ENCODE data around the gene KRT37.

KRT37 gene

DNA sequence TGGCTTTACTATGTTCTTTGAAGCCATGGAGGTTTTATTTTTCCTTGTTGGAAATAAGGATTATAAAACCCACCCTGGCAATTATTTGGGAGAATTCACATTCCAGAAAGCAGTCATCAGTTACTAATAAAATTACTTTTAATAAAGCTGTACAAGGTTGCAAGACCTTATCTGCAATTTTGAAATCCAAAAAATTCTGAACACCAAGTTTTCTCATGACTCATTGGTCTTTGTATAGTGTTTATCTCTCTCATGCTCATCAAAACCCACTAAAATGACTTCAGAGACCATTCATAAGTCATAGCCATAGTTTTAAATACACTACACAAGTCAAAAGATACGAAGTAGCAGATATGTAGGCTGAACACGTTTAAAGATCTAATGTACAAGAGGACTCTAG, 22.4 kb upstream of the KRT37 start:
- no peak overlapping the region for H2AFZ ChIP-seq (ENCODE audit: low read length)
- no peak overlapping the region for H3K23ac ChIP-seq (ENCODE audit: low read depth, low read length, poor library complexity)
- H3K18ac ChIP-seq (ENCODE audit: low read length): no peak overlapping the region
- H2AK5ac ChIP-seq (ENCODE audit: low read depth, low read length): no peak overlapping the region
- no peak overlapping the region for H3K27ac ChIP-seq (replicated peaks; ENCODE audit: low read length)
- no CpG with 5 or more reads among the region's 2 CpGs for WGBS, 2 donors (ENCODE audit: extremely low coverage in 2 of 2, insufficient read length in 2 of 2, insufficient replicate concordance in 1 of 2)
- H2BK5ac ChIP-seq (ENCODE audit: low read length): no peak overlapping the region
- H3K27me3 ChIP-seq (ENCODE audit: control insufficient read depth in 3 of 3, insufficient read depth in 3 of 3, low read depth in 1 of 3, low read length in 3 of 3): peaks cover 0 to 5% (median 0%) of the 10 kb centered on the region in 3 experiments
- no peak overlapping the region for H2BK120ac ChIP-seq (ENCODE audit: low read depth, low read length)
- H3K9ac ChIP-seq (ENCODE audit: low read depth, low read length, poor library complexity): no peak overlapping the region
- H3K4me3 ChIP-seq (ENCODE audit: low read length in 2 of 2): no peak overlapping the region
- peaks cover 0 to 2% of the 10 kb centered on the region in 2 donors for H3K9me3 ChIP-seq (replicated peaks in 1 of 2; ENCODE audit: control insufficient read depth in 2 of 2, insufficient read depth in 1 of 2, low read depth in 1 of 2, low read length in 2 of 2)
- no peak for DNase-seq (ENCODE audit: low spot score)
- H2BK15ac ChIP-seq (ENCODE audit: low read length): no peak overlapping the region
- no peaks in the 10 kb centered on the region for H3K4me1 ChIP-seq (ENCODE audit: control insufficient read depth in 2 of 2, insufficient read depth in 1 of 2, low read depth in 1 of 2, low read length in 2 of 2)
- no peak overlapping the region for H2BK12ac ChIP-seq (ENCODE audit: low read length)
- no peak overlapping the region for H4K91ac ChIP-seq (ENCODE audit: low read depth, low read length, poor library complexity)
- no peak overlapping the region for H4K8ac ChIP-seq (ENCODE audit: low read depth, low read length)
- no peak overlapping the region for H3K4me2 ChIP-seq (ENCODE audit: insufficient read depth, low read length, poor library complexity, severe bottlenecking)
- H3K36me3 ChIP-seq (replicated peaks in 1 of 2; ENCODE audit: control insufficient read depth in 2 of 2, insufficient read depth in 2 of 2, low read length in 2 of 2): no peaks in the 10 kb centered on the region
- H3K14ac ChIP-seq (ENCODE audit: low read length): no peak overlapping the region
- no peaks in the 10 kb centered on the region for H3K79me1 ChIP-seq (ENCODE audit: low read depth, low read length)
- no peak overlapping the region for H3K4ac ChIP-seq (ENCODE audit: low read length)

DNA sequence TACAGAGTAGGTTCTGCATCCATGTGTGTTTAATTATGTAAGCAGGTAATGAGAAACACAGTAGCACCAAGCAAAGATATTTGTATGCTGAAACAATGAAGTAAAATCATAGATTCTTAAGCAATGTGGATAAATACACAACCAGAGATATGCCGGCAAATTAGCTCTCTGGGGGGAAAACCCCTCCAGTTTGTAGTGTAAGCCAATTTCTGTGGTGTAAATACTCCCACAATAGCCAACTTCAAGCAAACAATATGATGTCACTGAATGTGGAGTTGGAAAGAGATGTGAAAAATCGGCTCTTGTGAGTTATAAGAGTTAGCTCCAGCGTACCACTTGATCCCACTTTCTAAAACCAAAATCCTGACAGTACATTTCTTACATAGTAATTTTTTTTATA, 20.3 kb upstream of the KRT37 start:
- H2BK15ac ChIP-seq (ENCODE audit: low read length): no peak overlapping the region
- H3K27ac ChIP-seq (replicated peaks; ENCODE audit: low read length): no peak overlapping the region
- H2BK120ac ChIP-seq (ENCODE audit: low read depth, low read length): no peak overlapping the region
- H3K36me3 ChIP-seq (replicated peaks in 1 of 2; ENCODE audit: control insufficient read depth in 2 of 2, insufficient read depth in 2 of 2, low read length in 2 of 2): no peaks in the 10 kb centered on the region
- no peak overlapping the region for H3K4me2 ChIP-seq (ENCODE audit: insufficient read depth, low read length, poor library complexity, severe bottlenecking)
- no peak overlapping the region for H3K4me3 ChIP-seq (ENCODE audit: low read length in 2 of 2)
- no peaks in the 10 kb centered on the region for H3K9me3 ChIP-seq (replicated peaks in 1 of 2; ENCODE audit: control insufficient read depth in 2 of 2, insufficient read depth in 1 of 2, low read depth in 1 of 2, low read length in 2 of 2)
- no peak overlapping the region for H2AK5ac ChIP-seq (ENCODE audit: low read depth, low read length)
- no peak overlapping the region for H3K18ac ChIP-seq (ENCODE audit: low read length)
- H4K91ac ChIP-seq (ENCODE audit: low read depth, low read length, poor library complexity): no peak overlapping the region
- H4K8ac ChIP-seq (ENCODE audit: low read depth, low read length): no peak overlapping the region
- H2AFZ ChIP-seq (ENCODE audit: low read length): no peak overlapping the region
- H2BK12ac ChIP-seq (ENCODE audit: low read length): no peak overlapping the region
- H3K27me3 ChIP-seq (ENCODE audit: control insufficient read depth in 3 of 3, insufficient read depth in 3 of 3, low read depth in 1 of 3, low read length in 3 of 3): peaks cover 0 to 5% (median 0%) of the 10 kb centered on the region in 3 experiments
- H3K9ac ChIP-seq (ENCODE audit: low read depth, low read length, poor library complexity): no peak overlapping the region
- WGBS, 2 donors (ENCODE audit: extremely low coverage in 2 of 2, insufficient read length in 2 of 2, insufficient replicate concordance in 1 of 2): no CpG with 5 or more reads among the region's 3 CpGs
- H3K79me1 ChIP-seq (ENCODE audit: low read depth, low read length): no peaks in the 10 kb centered on the region
- H3K14ac ChIP-seq (ENCODE audit: low read length): no peak overlapping the region
- no peak overlapping the region for H3K23ac ChIP-seq (ENCODE audit: low read depth, low read length, poor library complexity)
- H3K4me1 ChIP-seq (ENCODE audit: control insufficient read depth in 2 of 2, insufficient read depth in 1 of 2, low read depth in 1 of 2, low read length in 2 of 2): no peaks in the 10 kb centered on the region
- H3K4ac ChIP-seq (ENCODE audit: low read length): no peak overlapping the region
- no peak overlapping the region for H2BK5ac ChIP-seq (ENCODE audit: low read length)
- no peak for DNase-seq (ENCODE audit: low spot score)

DNA sequence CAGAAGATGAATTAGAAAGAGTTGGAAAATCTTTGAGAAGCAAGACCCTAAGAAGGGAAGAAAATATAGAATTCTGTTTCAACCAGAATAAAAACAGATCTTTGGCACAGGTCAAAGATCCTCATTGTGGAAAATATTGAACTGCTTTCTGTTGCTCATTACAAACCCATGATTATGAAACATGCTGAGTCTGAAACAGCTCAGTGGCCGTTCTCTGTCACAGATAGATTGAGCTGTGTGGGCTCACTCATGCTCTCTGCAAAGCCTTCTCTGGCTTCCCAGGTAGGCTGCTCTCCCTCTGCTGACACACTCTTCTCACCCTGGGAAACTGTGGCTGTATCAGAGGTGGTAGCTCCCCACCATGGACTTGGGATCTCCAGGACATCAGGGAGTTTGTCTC, 19.8 kb upstream of the KRT37 start:
- Histone ChIP-seq H2BK15ac (ENCODE audit: low read length) (no peak overlapping the region), H3K4ac (ENCODE audit: low read length) (no peak overlapping the region)
- WGBS, 2 donors (ENCODE audit: extremely low coverage in 2 of 2, insufficient read length in 2 of 2, insufficient replicate concordance in 1 of 2): no CpG with 5 or more reads among the region's 1 CpG

DNA sequence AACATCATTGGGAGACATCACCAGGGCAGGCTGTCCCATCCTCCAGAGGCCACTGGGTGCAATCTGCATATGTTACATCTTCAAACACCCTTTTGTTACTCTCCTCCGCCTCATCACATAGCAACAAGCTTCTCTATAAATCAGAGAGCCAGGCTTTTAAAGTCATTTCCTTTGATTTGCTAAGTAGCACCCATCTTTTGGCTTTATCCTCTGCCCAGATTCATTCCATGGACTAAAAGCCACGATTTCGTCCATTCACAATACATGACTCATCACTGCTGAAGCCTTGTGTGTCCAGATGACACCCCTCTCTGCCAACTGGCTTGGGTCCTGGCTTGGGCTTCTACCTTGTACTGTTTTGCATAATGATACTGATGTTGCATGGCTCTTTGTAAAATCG, 18.4 kb upstream of the KRT37 start:
- Histone ChIP-seq H2AK5ac (ENCODE audit: low read depth, low read length) (no peak overlapping the region), H2BK5ac (ENCODE audit: low read length) (no peak overlapping the region), H3K18ac (ENCODE audit: low read length) (no peak overlapping the region), H2BK15ac (ENCODE audit: low read length) (no peak overlapping the region), H3K9me3 (replicated peaks in 1 of 2; ENCODE audit: control insufficient read depth in 2 of 2, insufficient read depth in 1 of 2, low read depth in 1 of 2, low read length in 2 of 2) (no peaks in the 10 kb centered on the region), H2AFZ (ENCODE audit: low read length) (no peak overlapping the region), H3K4me1 (ENCODE audit: control insufficient read depth in 2 of 2, insufficient read depth in 1 of 2, low read depth in 1 of 2, low read length in 2 of 2) (no peaks in the 10 kb centered on the region), H3K27me3 (ENCODE audit: control insufficient read depth in 3 of 3, insufficient read depth in 3 of 3, low read depth in 1 of 3, low read length in 3 of 3) (peaks cover 0 to 7% (median 0%) of the 10 kb centered on the region in 3 experiments), H3K79me1 (ENCODE audit: low read depth, low read length) (no peaks in the 10 kb centered on the region), H4K8ac (ENCODE audit: low read depth, low read length) (no peak overlapping the region), H3K27ac (replicated peaks; ENCODE audit: low read length) (no peak overlapping the region), H3K9ac (ENCODE audit: low read depth, low read length, poor library complexity) (no peak overlapping the region), H3K36me3 (replicated peaks in 1 of 2; ENCODE audit: control insufficient read depth in 2 of 2, insufficient read depth in 2 of 2, low read length in 2 of 2) (no peaks in the 10 kb centered on the region), H3K23ac (ENCODE audit: low read depth, low read length, poor library complexity) (no peak overlapping the region), H4K91ac (ENCODE audit: low read depth, low read length, poor library complexity) (no peak overlapping the region), H3K14ac (ENCODE audit: low read length) (no peak overlapping the region), H3K4me3 (ENCODE audit: low read length in 2 of 2) (no peak overlapping the region), H2BK12ac (ENCODE audit: low read length) (no peak overlapping the region), H3K4ac (ENCODE audit: low read length) (no peak overlapping the region), H3K4me2 (ENCODE audit: insufficient read depth, low read length, poor library complexity, severe bottlenecking) (no peak overlapping the region), H2BK120ac (ENCODE audit: low read depth, low read length) (no peak overlapping the region)
- WGBS, 2 donors (ENCODE audit: extremely low coverage in 2 of 2, insufficient read length in 2 of 2, insufficient replicate concordance in 1 of 2): no CpG with 5 or more reads among the region's 4 CpGs
- DNase-seq (ENCODE audit: low spot score): no peak

More for the DNA sequence above, 19.8 kb upstream of the KRT37 start:
- no peak overlapping the region for H3K27ac ChIP-seq (replicated peaks; ENCODE audit: low read length)
- no peaks in the 10 kb centered on the region for H3K79me1 ChIP-seq (ENCODE audit: low read depth, low read length)
- H3K14ac ChIP-seq (ENCODE audit: low read length): no peak overlapping the region
- no peak overlapping the region for H3K18ac ChIP-seq (ENCODE audit: low read length)
- H2BK12ac ChIP-seq (ENCODE audit: low read length): no peak overlapping the region
- H2AFZ ChIP-seq (ENCODE audit: low read length): no peak overlapping the region
- no peak overlapping the region for H4K91ac ChIP-seq (ENCODE audit: low read depth, low read length, poor library complexity)
- H3K4me1 ChIP-seq (ENCODE audit: control insufficient read depth in 2 of 2, insufficient read depth in 1 of 2, low read depth in 1 of 2, low read length in 2 of 2): no peaks in the 10 kb centered on the region
- no peak overlapping the region for H3K4me2 ChIP-seq (ENCODE audit: insufficient read depth, low read length, poor library complexity, severe bottlenecking)
- DNase-seq (ENCODE audit: low spot score): no peak
- no peak overlapping the region for H2BK120ac ChIP-seq (ENCODE audit: low read depth, low read length)
- no peak overlapping the region for H3K9ac ChIP-seq (ENCODE audit: low read depth, low read length, poor library complexity)
- no peaks in the 10 kb centered on the region for H3K36me3 ChIP-seq (replicated peaks in 1 of 2; ENCODE audit: control insufficient read depth in 2 of 2, insufficient read depth in 2 of 2, low read length in 2 of 2)
- H3K4me3 ChIP-seq (ENCODE audit: low read length in 2 of 2): no peak overlapping the region
- H3K9me3 ChIP-seq (replicated peaks in 1 of 2; ENCODE audit: control insufficient read depth in 2 of 2, insufficient read depth in 1 of 2, low read depth in 1 of 2, low read length in 2 of 2): no peaks in the 10 kb centered on the region
- H2BK5ac ChIP-seq (ENCODE audit: low read length): no peak overlapping the region
- no peak overlapping the region for H3K23ac ChIP-seq (ENCODE audit: low read depth, low read length, poor library complexity)
- peaks cover 0 to 5% (median 0%) of the 10 kb centered on the region in 3 experiments for H3K27me3 ChIP-seq (ENCODE audit: control insufficient read depth in 3 of 3, insufficient read depth in 3 of 3, low read depth in 1 of 3, low read length in 3 of 3)
- no peak overlapping the region for H2AK5ac ChIP-seq (ENCODE audit: low read depth, low read length)
- H4K8ac ChIP-seq (ENCODE audit: low read depth, low read length): no peak overlapping the region
